Sigmoid colon (tissue), 4 donors: Measurements from ENCODE around the gene TRAPPC12.

ENCODE experiments used
- POLR2A ChIP-seq, 2 donors: fragments of 450-650 bp; IDR thresholded peaks; one replicate each; pipeline ENCODE4 v1.6.1; 2016; ENCODE audit warnings: antibody characterized with exemption in 2 of 2, mild to moderate bottlenecking in 2 of 2, moderate library complexity in 2 of 2
- POLR2AphosphoS5 ChIP-seq, 4 donors: sonication (generic); formaldehyde crosslinking; IDR thresholded peaks; one replicate each; pipeline ENCODE4 v1.6.1; 2017; ENCODE audit warnings: antibody characterized with exemption in 4 of 4
- TF ChIP-seq, protein P1 (sequence below), 4 experiments: fragments of 450-650 bp in 3 of 4; fragments of 200-600 bp in 1 of 4; IDR thresholded peaks; one replicate each; pipeline ENCODE4 v1.5.1; 2016 to 2019; ENCODE audit warnings: antibody characterized with exemption in 4 of 4, mild to moderate bottlenecking in 3 of 4, moderate library complexity in 2 of 4

- TF ChIP-seq, protein P1, sequence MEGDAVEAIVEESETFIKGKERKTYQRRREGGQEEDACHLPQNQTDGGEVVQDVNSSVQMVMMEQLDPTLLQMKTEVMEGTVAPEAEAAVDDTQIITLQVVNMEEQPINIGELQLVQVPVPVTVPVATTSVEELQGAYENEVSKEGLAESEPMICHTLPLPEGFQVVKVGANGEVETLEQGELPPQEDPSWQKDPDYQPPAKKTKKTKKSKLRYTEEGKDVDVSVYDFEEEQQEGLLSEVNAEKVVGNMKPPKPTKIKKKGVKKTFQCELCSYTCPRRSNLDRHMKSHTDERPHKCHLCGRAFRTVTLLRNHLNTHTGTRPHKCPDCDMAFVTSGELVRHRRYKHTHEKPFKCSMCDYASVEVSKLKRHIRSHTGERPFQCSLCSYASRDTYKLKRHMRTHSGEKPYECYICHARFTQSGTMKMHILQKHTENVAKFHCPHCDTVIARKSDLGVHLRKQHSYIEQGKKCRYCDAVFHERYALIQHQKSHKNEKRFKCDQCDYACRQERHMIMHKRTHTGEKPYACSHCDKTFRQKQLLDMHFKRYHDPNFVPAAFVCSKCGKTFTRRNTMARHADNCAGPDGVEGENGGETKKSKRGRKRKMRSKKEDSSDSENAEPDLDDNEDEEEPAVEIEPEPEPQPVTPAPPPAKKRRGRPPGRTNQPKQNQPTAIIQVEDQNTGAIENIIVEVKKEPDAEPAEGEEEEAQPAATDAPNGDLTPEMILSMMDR (IDR thresholded peaks at IDR 0.05), result no peak
- TF ChIP-seq POLR2AphosphoS5 (IDR thresholded peaks at IDR 0.05) (no peak), POLR2A (IDR thresholded peaks at IDR 0.05) (no peak)
Observed at GRCh38 chr2:3516831-3517230, 137.3 kb downstream of the TRAPPC12 start.
